GM21360 (cell line): ENCODE results near the gene PITPNM3.

Experiments
- ATAC-seq: cut with Tn5 transposase; IDR thresholded peaks from one replicate; pipeline ENCODE4 v1.9.1; 2021; ENCODE audit warnings: mild to moderate bottlenecking, moderate library complexity; ENCODE audit not compliant: unreplicated experiment

Gene PITPNM3

GRCh38 chr17:6422654-6423241 lies 133.6 kb downstream of the PITPNM3 start:
- ATAC-seq = no peak

- no peak for ATAC-seq
Observed at GRCh38 chr17:6421700-6422604, 134.4 kb downstream of the PITPNM3 start.

- no peak for ATAC-seq
Observed at GRCh38 chr17:6420173-6420641, 136.1 kb downstream of the PITPNM3 start.

- ATAC-seq = no peak
Observed at GRCh38 chr17:6415616-6416015, 140.7 kb downstream of the PITPNM3 start.

GRCh38 chr17:6413065-6413464 lies 143.3 kb downstream of the PITPNM3 start:
- no peak for ATAC-seq

GRCh38 chr17:6408735-6409134 lies 147.6 kb downstream of the PITPNM3 start:
- ATAC-seq = no peak

GRCh38 chr17:6408276-6408675 lies 148.1 kb downstream of the PITPNM3 start:
- ATAC-seq = no peak

- ATAC-seq = no peak
Observed at GRCh38 chr17:6402258-6402657, 154.1 kb downstream of the PITPNM3 start.
